Stimulated activated CD4-positive, alpha-beta T cell treated with anti-CD3 and anti-CD28 coated beads, Interleukin-4, amount 100 ng/mL, for 48 hours (primary cell): ENCODE results near the gene ZNF728.
"Not testable (repeated sequence)": the region's sequence is repeated elsewhere in the genome, so short reads cannot be mapped to it uniquely, and the experiment has no call there.

ENCODE experiments used
- DNase-seq, 2 donors: peaks; one replicate each; pipeline ENCODE4 v3.0.0-alpha.2; 2020; ENCODE audit warnings: low read depth in 2 of 2

Gene ZNF728

DNA sequence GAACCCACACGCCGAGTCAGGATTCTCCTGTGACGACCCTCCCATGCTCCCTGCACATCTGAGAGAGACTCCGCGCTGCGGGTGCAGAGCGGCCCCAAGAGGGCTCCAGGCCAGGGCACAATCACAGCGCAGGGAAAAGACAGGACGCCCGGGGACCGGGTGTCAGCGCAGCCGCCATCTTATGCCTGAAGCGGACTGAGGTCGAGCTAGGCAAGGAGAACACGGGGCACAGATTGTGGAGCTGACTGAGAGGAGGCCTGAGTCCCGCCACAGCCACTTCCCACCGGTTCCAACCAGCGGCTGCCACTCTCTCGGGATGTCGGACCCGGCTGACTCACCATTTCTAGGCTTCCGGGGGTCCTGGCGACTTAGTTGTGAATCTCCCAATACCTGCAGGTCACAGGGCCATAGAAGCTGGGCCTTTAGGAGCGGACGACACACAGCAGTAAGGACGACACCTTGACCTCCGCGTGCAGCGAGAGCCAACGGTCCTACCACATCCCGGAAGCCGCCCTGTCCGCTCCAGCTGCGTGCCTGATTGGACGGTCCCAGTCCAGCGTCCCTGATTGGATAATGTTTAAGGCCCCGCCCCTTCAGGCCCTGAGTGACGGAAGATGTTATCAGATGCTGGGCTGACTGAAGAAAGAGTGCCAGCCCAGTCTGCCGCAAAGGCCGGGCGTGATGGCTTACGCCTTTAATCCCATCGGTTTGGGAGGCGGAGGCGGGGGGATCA, at the start of gene ZNF728:
Gene ZNF728, minus strand, starts transcription at position 487 of the 733 bp plus-strand sequence. Its CDS starts 146 bp downstream, at position 341.
- no peak for DNase-seq

DNA sequence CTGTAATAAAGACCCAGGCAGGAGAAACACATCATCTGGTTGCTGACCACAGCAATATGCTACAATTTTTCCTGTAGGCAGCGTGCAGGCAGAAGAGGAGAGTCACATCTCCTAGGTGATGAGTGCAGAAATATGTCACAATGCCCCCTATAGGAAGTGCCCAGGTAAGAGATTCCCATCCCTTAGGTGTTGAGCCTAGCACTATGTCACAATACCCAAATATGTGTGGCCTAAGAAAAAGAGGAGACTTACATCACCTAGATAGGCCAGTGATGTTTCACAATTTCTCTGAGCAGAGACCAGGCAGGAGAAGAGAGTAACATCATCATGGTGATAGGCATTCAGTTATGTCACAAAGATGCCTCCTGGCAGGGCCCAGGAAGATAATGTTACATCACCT, 49.4 kb upstream of the ZNF728 start:
- no peak for DNase-seq

DNA sequence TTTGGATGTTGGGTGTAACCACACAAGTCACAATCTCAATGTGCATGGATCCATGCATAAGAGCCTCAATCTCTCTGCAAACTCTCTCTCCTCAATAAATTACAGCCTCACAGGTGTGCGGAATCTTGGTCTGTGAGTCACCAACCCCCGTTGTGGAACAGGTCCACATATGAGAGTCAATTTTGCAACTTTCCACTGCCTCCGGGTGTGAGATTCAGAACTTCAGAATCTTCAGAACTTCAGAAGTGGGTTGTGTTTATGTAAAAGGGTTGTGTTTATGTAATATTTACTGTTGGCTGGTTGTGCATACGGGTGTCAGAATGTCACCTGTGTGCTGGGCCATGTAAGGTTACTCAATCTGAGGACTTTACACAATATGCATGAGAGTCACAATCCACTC, 46.3 kb upstream of the ZNF728 start:
- DNase-seq: no peak

DNA sequence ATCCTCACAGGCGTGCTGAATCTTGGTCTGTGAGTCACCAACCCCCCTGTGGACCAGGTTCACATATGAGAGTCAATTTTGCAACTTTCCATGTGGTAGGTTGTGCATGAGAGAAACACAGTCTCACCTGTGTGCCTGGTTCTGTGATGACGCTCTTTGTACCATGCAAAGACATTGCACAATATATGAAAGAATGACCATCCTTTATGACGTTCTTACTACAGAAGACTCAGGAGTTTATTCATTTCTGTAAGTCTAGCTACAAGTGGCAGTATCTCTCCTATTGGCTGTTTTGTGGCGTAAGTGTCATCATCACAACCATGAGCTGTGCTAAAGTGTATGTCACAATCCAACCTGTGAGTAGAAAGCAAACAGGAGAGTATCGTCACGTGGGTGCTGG, 43.8 kb upstream of the ZNF728 start:
- no peak for DNase-seq

DNA sequence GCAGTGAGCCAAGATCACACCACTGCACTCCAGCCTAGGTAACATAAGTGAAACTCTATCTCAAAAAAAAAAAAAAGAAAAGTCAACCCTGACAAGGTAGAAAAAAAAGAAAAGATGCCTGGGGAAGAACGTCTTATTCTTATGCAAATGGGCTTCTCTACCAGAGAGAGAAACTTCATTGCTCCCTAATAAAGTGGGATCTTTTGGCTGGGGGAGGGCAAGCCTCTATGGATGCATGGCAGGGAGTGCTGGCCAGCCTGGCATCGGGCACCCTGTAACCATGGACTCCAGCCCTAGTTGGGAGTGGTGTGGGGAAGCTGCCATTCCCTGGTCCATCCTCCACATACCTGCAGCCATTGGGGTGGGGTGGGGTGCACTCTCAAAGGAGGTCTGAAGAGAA, 30.7 kb upstream of the ZNF728 start:
- no peak for DNase-seq

DNA sequence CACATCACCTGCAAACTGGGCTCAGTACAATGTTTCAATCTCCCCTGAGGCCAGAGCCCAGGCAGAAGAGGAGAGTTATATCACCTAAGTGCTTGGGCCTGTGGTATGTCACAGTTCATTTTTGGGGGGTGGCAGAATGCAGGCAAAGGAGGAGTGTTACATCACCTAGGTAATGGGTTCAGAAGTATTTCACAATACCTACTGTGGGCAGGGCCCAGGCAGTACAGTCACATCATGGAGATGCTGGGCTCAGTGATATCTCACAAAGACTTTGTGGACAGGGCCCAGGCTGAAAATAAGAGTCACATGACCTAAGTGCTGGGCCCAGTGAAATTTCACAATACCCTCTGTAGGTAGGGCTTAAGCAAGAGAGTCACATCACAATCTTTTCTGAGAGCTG, 12.7 kb upstream of the ZNF728 start:
- no peak for DNase-seq

DNA sequence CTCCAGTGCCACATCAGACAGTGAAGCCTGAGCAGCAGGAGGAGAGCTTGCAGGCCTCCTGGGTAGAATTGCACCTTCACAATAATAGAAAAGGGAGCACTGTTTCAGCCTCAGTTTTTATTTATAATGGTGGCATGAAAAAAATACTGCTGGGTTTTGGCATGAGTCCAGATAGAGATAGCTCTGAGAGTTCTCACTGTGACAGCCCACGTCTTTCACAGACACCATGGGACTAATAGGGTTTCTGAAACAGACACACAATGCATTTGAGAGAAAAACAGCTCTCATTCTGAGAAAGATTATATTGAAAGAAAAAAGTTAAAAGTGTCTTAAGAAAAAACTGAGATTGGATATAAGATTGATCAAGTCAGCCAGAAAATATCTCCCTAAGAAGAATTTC, 8.0 kb downstream of the ZNF728 start:
- DNase-seq: not testable (repeated sequence)

DNA sequence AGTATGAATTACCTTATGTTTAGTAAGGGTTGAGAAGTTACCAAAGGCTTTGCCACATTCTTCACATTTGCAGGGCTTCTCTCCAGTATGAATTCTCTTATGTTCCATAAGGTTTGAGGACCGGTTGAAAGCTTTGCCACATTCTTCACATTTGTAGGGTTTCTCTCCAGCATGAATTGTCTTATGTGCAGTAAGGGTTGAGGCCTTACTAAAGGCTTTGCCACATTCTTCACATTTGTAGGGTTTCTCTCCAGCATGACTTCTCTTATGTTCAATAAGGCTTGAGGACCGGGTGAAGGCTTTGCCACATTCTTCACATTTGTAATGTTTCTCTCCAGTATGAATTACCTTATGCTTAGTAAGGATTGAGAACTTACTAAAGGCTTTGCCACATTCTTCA, 26.7 kb downstream of the ZNF728 start:
- no peak for DNase-seq

DNA sequence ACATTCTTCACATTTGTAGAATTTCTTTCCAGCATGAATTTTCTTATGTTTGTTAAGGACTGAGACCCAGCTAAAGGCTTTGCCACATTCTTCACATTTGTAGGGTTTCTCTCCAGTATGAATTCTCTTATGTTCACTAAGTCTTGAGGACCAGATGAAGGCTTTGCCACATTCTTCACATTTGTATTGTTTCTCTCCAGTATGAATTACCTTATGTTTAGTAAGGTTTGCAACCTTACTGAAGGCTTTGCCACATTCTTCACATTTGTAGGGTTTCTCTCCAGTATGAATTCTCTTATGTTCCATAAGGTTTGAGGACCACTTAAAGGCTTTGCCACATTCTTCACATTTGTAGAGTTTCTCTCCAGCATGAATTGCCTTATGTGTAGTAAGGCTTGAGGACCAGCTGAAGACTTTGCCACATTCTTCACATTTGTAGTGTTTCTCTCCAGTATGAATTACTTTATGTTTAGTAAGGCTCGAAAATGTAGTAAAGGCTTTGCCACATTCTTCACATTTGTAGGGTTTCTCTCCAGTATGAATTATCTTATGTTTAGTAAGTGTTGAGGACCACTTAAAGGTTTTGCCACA, 27.3 kb downstream of the ZNF728 start:
- DNase-seq: not testable (repeated sequence)

DNA sequence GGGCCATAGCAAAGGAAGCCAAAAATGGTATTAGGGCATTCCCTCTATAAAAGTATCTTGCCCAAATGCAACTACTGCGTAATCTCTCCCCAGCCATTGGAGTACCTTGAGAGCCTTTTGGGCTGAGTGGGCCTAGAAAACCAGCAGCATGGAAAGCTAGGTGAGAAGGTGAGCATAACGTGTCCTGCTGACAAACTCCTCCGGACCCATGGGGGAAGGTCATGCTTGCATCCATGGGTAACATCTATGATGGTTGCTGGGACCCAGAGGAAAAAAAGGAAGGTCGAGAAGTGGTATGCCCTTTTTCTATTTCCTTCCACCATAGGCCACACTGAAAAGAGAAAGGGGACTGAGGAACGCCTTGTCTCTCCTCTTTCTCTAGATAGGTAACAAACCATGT, 57.4 kb downstream of the ZNF728 start:
- no peak for DNase-seq

DNA sequence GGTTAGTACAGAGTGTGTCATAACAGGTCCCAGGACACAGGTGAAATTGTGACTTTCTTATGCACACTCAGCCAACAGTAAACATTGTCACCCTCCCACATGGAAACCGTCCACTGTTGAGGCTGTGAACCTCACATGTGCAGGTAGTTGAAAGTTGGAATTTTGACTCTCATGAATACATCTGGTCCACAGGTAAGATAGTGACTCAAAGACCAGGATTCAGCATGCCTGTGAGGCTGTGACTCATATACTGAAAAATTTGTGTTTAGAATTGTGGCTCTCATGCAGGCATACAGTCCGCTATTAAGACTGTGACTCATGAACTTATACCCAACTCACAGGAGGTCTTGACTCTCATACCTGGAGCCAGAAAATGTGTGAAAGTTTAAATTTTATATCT, 67.8 kb downstream of the ZNF728 start:
- DNase-seq: no peak

DNA sequence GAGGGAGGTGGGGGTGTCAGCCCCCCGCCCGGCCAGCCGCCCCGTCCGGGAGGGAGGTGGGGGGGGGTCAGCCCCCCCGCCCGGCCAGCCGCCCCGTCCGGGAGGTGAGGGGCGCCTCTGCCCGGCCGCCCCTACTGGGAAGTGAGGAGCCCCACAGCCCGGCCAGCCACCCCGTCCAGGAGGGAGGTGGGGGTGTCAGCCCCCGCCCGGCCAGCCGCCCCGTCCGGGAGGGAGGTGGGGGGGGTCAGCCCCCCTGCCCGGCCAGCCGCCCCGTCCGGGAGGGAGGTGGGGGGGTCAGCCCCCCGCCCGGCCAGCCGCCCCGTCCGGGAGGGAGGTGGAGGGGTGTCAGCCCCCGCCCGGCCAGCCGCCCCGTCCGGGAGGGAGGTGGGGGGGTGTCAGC, 75.4 kb downstream of the ZNF728 start:
- DNase-seq: not testable (repeated sequence)

DNA sequence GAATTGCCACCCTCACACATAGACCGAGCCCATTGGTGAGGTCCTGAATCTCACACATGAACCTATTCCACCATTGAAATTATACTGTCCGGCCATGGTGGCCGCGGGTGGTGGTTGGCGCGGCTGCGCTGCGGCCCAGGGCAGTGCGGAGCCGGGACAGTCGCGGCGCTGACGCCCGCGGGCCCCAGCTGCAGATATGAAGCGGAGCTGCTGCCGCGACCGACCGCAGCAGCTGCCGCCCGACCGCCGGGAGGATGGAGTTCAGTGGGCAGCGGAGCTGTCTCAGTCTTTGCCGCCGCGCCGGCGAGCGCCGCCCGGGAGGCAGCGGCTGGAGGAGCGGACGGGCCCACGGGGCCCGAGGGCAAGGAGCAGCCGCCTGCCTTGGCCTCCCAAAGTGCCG, 77.8 kb downstream of the ZNF728 start:
- DNase-seq: not testable (repeated sequence)
